HG02588 (cell line): Measurements from ENCODE around the gene C19orf18.
"Not testable (repeated sequence)": the region's sequence is repeated elsewhere in the genome, so short reads cannot be mapped to it uniquely, and the experiment has no call there.

Experiments used
- ATAC-seq: cut with Tn5 transposase; IDR thresholded peaks from one replicate; pipeline ENCODE4 v1.9.1; 2021; ENCODE audit warnings: mild to moderate bottlenecking, moderate library complexity; ENCODE audit not compliant: unreplicated experiment

The C19orf18 gene

GRCh38 chr19:57974434-57974833, at the start of gene C19orf18:
Gene C19orf18 (minus strand): TSS chr19:57974534. CDS start chr19:57974432, 102 bp downstream.
- no peak for ATAC-seq

- no peak for ATAC-seq
Measured at GRCh38 chr19:58022283-58022660, 47.9 kb upstream of the C19orf18 start.

- no peak for ATAC-seq
Measured at GRCh38 chr19:58021541-58022282, 47.4 kb upstream of the C19orf18 start.

GRCh38 chr19:58020129-58020528, 45.8 kb upstream of the C19orf18 start:
- no peak for ATAC-seq

- no peak for ATAC-seq
Measured at GRCh38 chr19:58014141-58014540, 39.8 kb upstream of the C19orf18 start.

- no peak for ATAC-seq
Measured at GRCh38 chr19:58010507-58010906, 36.2 kb upstream of the C19orf18 start.

GRCh38 chr19:58009666-58010301, 35.5 kb upstream of the C19orf18 start:
- peak; percentile 51 for ATAC-seq

GRCh38 chr19:58009301-58009665, 34.9 kb upstream of the C19orf18 start:
- no peak for ATAC-seq

GRCh38 chr19:58008877-58009276, 34.5 kb upstream of the C19orf18 start:
- not testable (repeated sequence) for ATAC-seq

- ATAC-seq: no peak
Measured at GRCh38 chr19:58007285-58007684, 33.0 kb upstream of the C19orf18 start.

GRCh38 chr19:58003174-58003828, 29.0 kb upstream of the C19orf18 start:
- peak; percentile 12 for ATAC-seq

- ATAC-seq: peak; percentile 86
Measured at GRCh38 chr19:58002384-58003173, 28.2 kb upstream of the C19orf18 start, which contains the start of gene ZNF606. Gene ZNF606 (minus strand): TSS chr19:58002820. CDS start chr19:58001319, 1,501 bp downstream.

- ATAC-seq: peak; percentile 3
Measured at GRCh38 chr19:58001895-58002369, 27.6 kb upstream of the C19orf18 start.

- ATAC-seq: no peak
Measured at GRCh38 chr19:58000677-58001076, 26.3 kb upstream of the C19orf18 start.

- ATAC-seq: no peak
Measured at GRCh38 chr19:57992841-57993240, 18.5 kb upstream of the C19orf18 start.

GRCh38 chr19:57978586-57979289, 4.4 kb upstream of the C19orf18 start:
- ATAC-seq: no peak

GRCh38 chr19:57964761-57965160, 9.6 kb downstream of the C19orf18 start:
- ATAC-seq: no peak

- ATAC-seq: no peak
Measured at GRCh38 chr19:57961785-57962184, 12.5 kb downstream of the C19orf18 start.

GRCh38 chr19:57954996-57955395, 19.3 kb downstream of the C19orf18 start:
- ATAC-seq: no peak

- no peak for ATAC-seq
Measured at GRCh38 chr19:57949702-57950101, 24.6 kb downstream of the C19orf18 start.
